K562 (cell line): ENCODE measurements around the gene ARHGEF7. TPM values are rescaled to one million over a fixed set of nuclear protein-coding genes. Genes with fewer than 3 reads are reported as not detected.

Source experiments
- ATAC-seq: fragments of 200-7000 bp; cut with Tn5 transposase; 3 replicates; pipeline ENCODE4 v1.9.1; 2020; ENCODE audit warnings: moderate library complexity
- BruUV-seq: library from RNA; stranded (reverse); fragments of 400-500 nt; replicated peaks from 2 replicates; lab custom pipeline; 2021; lab: Mats Ljungman, UMichigan
- CTCF ChIA-PET: fragments of 300-600 bp; formaldehyde crosslinking; extraction: SDS; loops from one replicate; lab custom pipeline; 2021; ENCODE audit warnings: low intra/inter-chr PET ratio; lab: Yijun Ruan, JAX
- POLR2A ChIA-PET: fragments of 300-600, 350-650 bp; sonication (Branson Sonifier 250); formaldehyde crosslinking; extraction: SDS; loops from one replicate; lab custom pipeline; 2021; ENCODE audit warnings: antibody characterized with exemption, inconsistent platforms; lab: Yijun Ruan, JAX
- DNase-seq, 4 experiments: peaks; one replicate each; pipeline versions ENCODE4 v3.0.0 to v3.0.0-alpha.2; 2011 to 2018; ENCODE audit warnings: low spot score in 3 of 4, mixed read lengths in 3 of 4; ENCODE audit errors: extremely low read depth in 1 of 4
- FAIRE-seq: peaks from 2 replicates; lab custom pipeline; 2011; peaks lifted over from hg19 to GRCh38; lab: Jason Lieb, UNC
- H2AFZ ChIP-seq: 2 replicates; pipeline ENCODE4 v1.6.0; 2011; ENCODE audit warnings: low read depth, low read length, control low read depth, inconsistent platforms
- H3K27ac ChIP-seq: fragments of 200-600 bp; 3 replicates; pipeline ENCODE4 v1.8.0; 2011; ENCODE audit warnings: low read depth, mild to moderate bottlenecking, control low read depth, inconsistent platforms, low read length, moderate library complexity, mixed read lengths; ENCODE audit errors: extremely low read depth
- H3K27me3 ChIP-seq, 2 experiments: fragments of 300-600 bp in 1 of 2; 2 replicates in 1 of 2; 3 replicates in 1 of 2; pipeline versions ENCODE4 v1.6.0 to v1.8.0; 2011; ENCODE audit warnings: inconsistent platforms in 2 of 2, low read length in 2 of 2, mild to moderate bottlenecking in 1 of 2, mixed read lengths in 1 of 2, moderate library complexity in 1 of 2; ENCODE audit not compliant: control insufficient read depth in 2 of 2, insufficient read depth in 2 of 2
- H3K36me3 ChIP-seq: fragments of 300-600 bp; 3 replicates; pipeline ENCODE4 v1.8.0; 2011; ENCODE audit warnings: mild to moderate bottlenecking, low read length, inconsistent platforms; ENCODE audit not compliant: control insufficient read depth, insufficient read depth
- H3K4me1 ChIP-seq, 2 experiments: fragments of 200-600 bp in 1 of 2; replicated peaks in 1 of 2; 2 replicates in 1 of 2; 3 replicates in 1 of 2; pipeline versions ENCODE4 v1.5.1 to v1.8.0; 2011; ENCODE audit warnings: inconsistent platforms in 2 of 2, low read length in 2 of 2, mild to moderate bottlenecking in 1 of 2, mixed read lengths in 1 of 2, moderate library complexity in 1 of 2; ENCODE audit not compliant: control insufficient read depth in 2 of 2, insufficient read depth in 2 of 2
- H3K4me2 ChIP-seq: 2 replicates; pipeline ENCODE4 v1.6.1; 2011; ENCODE audit warnings: low read length, control low read depth, inconsistent platforms, mixed read lengths; ENCODE audit not compliant: insufficient read depth
- H3K4me3 ChIP-seq: fragments of 200-600 bp; sonication (generic), shearing (Covaris generic); 2 replicates; pipeline ENCODE4 v1.5.1; 2016; ENCODE audit warnings: control low read depth, inconsistent platforms
- H3K79me2 ChIP-seq: fragments of 200-600 bp; 3 replicates; pipeline ENCODE4 v1.8.0; 2011; ENCODE audit warnings: low read length, inconsistent platforms; ENCODE audit not compliant: control insufficient read depth, insufficient read depth
- H3K9ac ChIP-seq, 2 experiments: 2 replicates each; pipeline versions ENCODE4 v1.6.0 to v1.6.1; 2011; ENCODE audit warnings: low read depth in 2 of 2, low read length in 2 of 2, control low read depth in 1 of 2, inconsistent platforms in 1 of 2, mild to moderate bottlenecking in 1 of 2, mixed read lengths in 1 of 2; ENCODE audit not compliant: insufficient read depth in 1 of 2
- H3K9me1 ChIP-seq: one replicate; pipeline ENCODE4 v1.6.0; 2011; ENCODE audit warnings: inconsistent platforms, mild to moderate bottlenecking, low read length, moderate library complexity; ENCODE audit not compliant: control insufficient read depth, insufficient read depth
- H3K9me3 ChIP-seq: replicated peaks from 2 replicates; pipeline ENCODE4 v1.5.1; 2011; ENCODE audit warnings: low read depth, low read length, inconsistent platforms; ENCODE audit not compliant: control insufficient read depth, insufficient read depth
- H4K20me1 ChIP-seq: replicated peaks from 2 replicates; pipeline ENCODE4 v1.6.1; 2011; ENCODE audit warnings: low read length, inconsistent platforms, mixed read lengths; ENCODE audit not compliant: control insufficient read depth, insufficient read depth
- BRD9 ChIP-seq: fragments of 450-650 bp; IDR thresholded peaks from 2 replicates; pipeline ENCODE4 v1.6.1; 2018; ENCODE audit warnings: low read depth; ENCODE audit not compliant: partially characterized antibody
- CLOCK ChIP-seq: fragments of 250-450 bp; sonication (Bioruptor Pico); IDR thresholded peaks from 2 replicates; pipeline ENCODE4 v1.4.0; 2020; ENCODE audit warnings: mild to moderate bottlenecking, moderate library complexity, borderline replicate concordance
- EP300 ChIP-seq: IDR thresholded peaks from 2 replicates; pipeline ENCODE4 v1.6.1; 2012; ENCODE audit warnings: low read length, improper control_type of control experiment
- EZH2 ChIP-seq: IDR thresholded peaks from 2 replicates; pipeline ENCODE4 v1.6.1; 2012; ENCODE audit warnings: low read depth, mild to moderate bottlenecking, inconsistent platforms, low read length, borderline replicate concordance
- FOS ChIP-seq: IDR thresholded peaks from 3 replicates; pipeline ENCODE4 v1.6.1; 2011; ENCODE audit not compliant: insufficient read length; ENCODE audit errors: extremely low read depth
- FOXJ2 ChIP-seq: fragments of 200-800 bp; sonication (Bioruptor generic); IDR thresholded peaks from 2 replicates; pipeline ENCODE4 v1.6.1; 2016; ENCODE audit warnings: missing genetic modification characterization, missing compliant biosample characterization
- KAT7 ChIP-seq: sonication (generic); formaldehyde crosslinking; IDR thresholded peaks from 2 replicates; pipeline ENCODE4 v1.8.0; 2022; ENCODE audit warnings: missing genetic modification reagents, mild to moderate bottlenecking, borderline replicate concordance
- KLF1 ChIP-seq: fragments of 450-650 bp; IDR thresholded peaks from 2 replicates; pipeline ENCODE4 v1.6.1; 2016; ENCODE audit warnings: missing genetic modification characterization, missing compliant biosample characterization
- MAX ChIP-seq: sonication (generic); formaldehyde crosslinking; IDR thresholded peaks from 2 replicates; pipeline ENCODE4 v1.9.0; 2022; ENCODE audit warnings: mild to moderate bottlenecking, missing genetic modification reagents
- PCBP2 ChIP-seq: fragments of 200-400 bp; formaldehyde crosslinking; IDR thresholded peaks from 2 replicates; pipeline ENCODE4 v1.6.1; 2018; ENCODE audit warnings: low read length, low read depth, mild to moderate bottlenecking, moderate library complexity; ENCODE audit not compliant: poor library complexity, severe bottlenecking
- POLR2G ChIP-seq: fragments of 200-400 bp; formaldehyde crosslinking; IDR thresholded peaks from 2 replicates; pipeline ENCODE4 v1.6.1; 2017; ENCODE audit warnings: low read depth, mild to moderate bottlenecking, antibody characterized with exemption, low read length, moderate library complexity
- PTBP1 ChIP-seq: fragments of 200-400 bp; formaldehyde crosslinking; IDR thresholded peaks from 2 replicates; pipeline ENCODE4 v1.6.1; 2017; ENCODE audit warnings: low read depth, low read length
- SAP30 ChIP-seq: fragments of 200-600 bp; sonication (generic); IDR thresholded peaks from 2 replicates; pipeline ENCODE4 v1.6.1; 2012; ENCODE audit warnings: borderline replicate concordance, low read depth, mild to moderate bottlenecking, moderate library complexity, low read length, control low read depth, inconsistent platforms; ENCODE audit not compliant: insufficient read depth, poor library complexity, severe bottlenecking
- SIRT6 ChIP-seq: IDR thresholded peaks from one replicate; pipeline ENCODE4 v1.6.1; 2012; ENCODE audit warnings: low read depth, mild to moderate bottlenecking, control low read depth, inconsistent platforms, low read length, moderate library complexity
- SMARCE1 ChIP-seq: fragments of 450-650 bp; IDR thresholded peaks from 2 replicates; pipeline ENCODE4 v1.7.1; 2016; ENCODE audit warnings: mild to moderate bottlenecking
- TAF1 ChIP-seq: IDR thresholded peaks from 2 replicates; pipeline ENCODE4 v1.6.1; 2011; ENCODE audit warnings: mild to moderate bottlenecking, low read length, moderate library complexity; ENCODE audit not compliant: insufficient read depth, control insufficient read depth, severe bottlenecking; ENCODE audit errors: extremely low read depth
- YY1 ChIP-seq, 3 experiments: IDR thresholded peaks; 2 replicates each; pipeline ENCODE4 v1.6.1; 2011; ENCODE audit warnings: low read length in 2 of 3, mild to moderate bottlenecking in 2 of 3, moderate library complexity in 2 of 3, borderline replicate concordance in 1 of 3, control low read depth in 1 of 3, low read depth in 1 of 3; ENCODE audit not compliant: insufficient read depth in 3 of 3, insufficient replicate concordance in 2 of 3, control insufficient read depth in 1 of 3, insufficient read length in 1 of 3; ENCODE audit errors: extremely low read depth in 1 of 3
- ZEB2 ChIP-seq: fragments of 450-650 bp; IDR thresholded peaks from 2 replicates; pipeline ENCODE4 v1.6.1; 2016
- ZNF165 ChIP-seq: fragments of 250-450 bp; sonication (Bioruptor Pico); IDR thresholded peaks from 2 replicates; pipeline ENCODE4 v1.4.0; 2020; ENCODE audit warnings: borderline replicate concordance
- ZNF311 ChIP-seq: fragments of 250-450 bp; sonication (Bioruptor Pico); IDR thresholded peaks from 2 replicates; pipeline ENCODE4 v1.4.0; 2020; ENCODE audit warnings: mild to moderate bottlenecking, moderate library complexity
- WGBS: fragments of 100-300 bp; shearing (Covaris generic); methylation state at CpG from one replicate; pipeline ENCODE4 v1.1.6; 2016; ENCODE audit warnings: low coverage, mixed read lengths; ENCODE audit not compliant: insufficient coverage; ENCODE audit errors: missing lambda C conversion rate; 5-methylcytosine and 5-hydroxymethylcytosine counted together
- in situ Hi-C: fragments of 300-500 bp; cut with MboI; formaldehyde crosslinking; loops from 4 replicates; pipeline ENCODE4 v1.15.0; 2018; ENCODE audit warnings: inconsistent platforms, mixed read lengths
- intact Hi-C: fragments of 100-400 bp; cut with micrococcal nuclease; formaldehyde crosslinking; loops from 2 replicates; pipeline ENCODE4 v1.14.2; 2022
- polyA plus RNA-seq, 8 experiments: library from polyadenylated mRNA; depleted of rRNA in 4 of 8; stranded (reverse) in 5 of 8; unstranded in 3 of 8; fragments of >200 nt; fragmentation: Nextera tagmentation in 2 of 8; fragmentation: Illumina TruSeq in 1 of 8; extraction: Ambion mirVana in 2 of 8; extraction: Trizol in 1 of 8; gene quantifications; 2 replicates each; pipeline versions ENCODE4 v1.2.1 to v1.2.3, GENCODE V29; 2011 to 2014; ENCODE audit warnings: inconsistent platforms in 1 of 8, missing spikeins in 1 of 8
- total RNA-seq, 7 experiments: library from RNA; depleted of rRNA in 6 of 7; stranded (reverse); fragments of >200 nt in 6 of 7; fragmentation: Illumina TruSeq in 2 of 7; extraction: Trizol in 2 of 7; gene quantifications; 2 replicates each; pipeline versions ENCODE4 v1.2.1 to v1.2.3, GENCODE V29; 2011 to 2021; ENCODE audit warnings: low replicate concordance in 1 of 7

ARHGEF7 gene
- total and polyA plus RNA-seq, 9 of the 15 experiments (the other 6 are each of a cell fraction or from before 2014, with no cell fraction given): 2.1 to 26.8 (median 17.5) TPM

- no peak for TF ChIP-seq FOS
- no peak for TF ChIP-seq FOXJ2
- TF ChIP-seq TAF1: no peak
- no peak for TF ChIP-seq ZEB2
- TF ChIP-seq, all 486 proteins: peak for 0
Measured at GRCh38 chr13:111065698-111066097, 49.4 kb upstream of the ARHGEF7 start (continued).

GRCh38 chr13:111066544-111066943 lies 48.6 kb upstream of the ARHGEF7 start:
- no peaks in the 10 kb centered on the region for H4K20me1 ChIP-seq
- ChIA-PET CTCF (no interaction called here), POLR2A (no interaction called here)
- 55% methylated on average over 8 of the region's 22 CpGs for WGBS
- no peak overlapping the region for H2AFZ ChIP-seq
- no peaks in the 10 kb centered on the region; a peak in 3 of 5 replicates for H3K27me3 ChIP-seq
- ATAC-seq (no peak), FAIRE-seq (no peak), DNase-seq (no peak)
- no peaks in the 10 kb centered on the region for H3K9me1 ChIP-seq
- no peaks in the 10 kb centered on the region for H3K79me2 ChIP-seq
- no peak overlapping the region for H3K4me3 ChIP-seq
- BruUV-seq: no TSS peak
- in situ Hi-C loops (loop anchor here (25.0 kb wide), 1 partner anchor 254 kb away; no protein-coding TSS in a partner anchor), intact Hi-C loops (loop anchor here (2.0 kb wide), 1 partner anchor 156 kb away; no protein-coding TSS in a partner anchor)
- no peaks in the 10 kb centered on the region for H3K9me3 ChIP-seq
- H3K9ac ChIP-seq: no peak overlapping the region
- no peaks in the 10 kb centered on the region for H3K36me3 ChIP-seq
- H3K4me1 ChIP-seq: peaks cover 0 to 6% of the 10 kb centered on the region in 2 experiments; a peak in 2 of 5 replicates
- no peak overlapping the region for H3K27ac ChIP-seq
- H3K4me2 ChIP-seq: no peak overlapping the region
- TF ChIP-seq POLR2G (no peak), EZH2 (no peak), PCBP2 (no peak), BRD9 (no peak), ZNF311 (CRISPR knock-in tag) (no peak), YY1 (IDR thresholded peaks at IDR 0.05; ENCODE audit: borderline replicate concordance in 1 of 3, control insufficient read depth in 1 of 3, extremely low read depth in 1 of 3, insufficient read depth in 3 of 3, insufficient read length in 1 of 3, insufficient replicate concordance in 2 of 3, low read depth in 1 of 3, low read length in 2 of 3) (no peak), CLOCK (CRISPR knock-in tag) (no peak), KAT7 (CRISPR knock-in tag) (no peak), SIRT6 (no peak), SMARCE1 (no peak), KLF1 (tag) (no peak), EP300 (no peak), ZNF165 (no peak), PTBP1 (no peak), SAP30 (no peak), MAX (CRISPR knock-in tag) (no peak)
